HG02970 (cell line): ENCODE measurements around the gene MT1G.
"Not testable (repeated sequence)": the region's sequence is repeated elsewhere in the genome, so short reads cannot be mapped to it uniquely, and the experiment has no call there.

Experiments used
- ATAC-seq: cut with Tn5 transposase; IDR thresholded peaks from one replicate; pipeline ENCODE4 v1.9.1; 2021; ENCODE audit warnings: mild to moderate bottlenecking, moderate library complexity, moderate number of reproducible peaks; ENCODE audit not compliant: unreplicated experiment, low FRiP score

Gene MT1G

GRCh38 chr16:56667581-56668571, at the start of gene MT1G:
Gene MT1G, minus strand, starts transcription at chr16:56668065. Its CDS starts 72 bp downstream, at chr16:56667993.
- ATAC-seq = no peak

- ATAC-seq = not testable (repeated sequence)
Observed at GRCh38 chr16:56717532-56717931, 49.7 kb upstream of the MT1G start.

- ATAC-seq = no peak
Observed at GRCh38 chr16:56716761-56717160, 48.9 kb upstream of the MT1G start.

GRCh38 chr16:56715126-56715525, 47.3 kb upstream of the MT1G start:
- no peak for ATAC-seq

GRCh38 chr16:56713794-56714193, 45.9 kb upstream of the MT1G start:
- ATAC-seq = no peak

- no peak for ATAC-seq
Observed at GRCh38 chr16:56711862-56712261, 44.0 kb upstream of the MT1G start.

- no peak for ATAC-seq
Observed at GRCh38 chr16:56710181-56710737, 42.4 kb upstream of the MT1G start.

GRCh38 chr16:56709443-56710040, 41.7 kb upstream of the MT1G start:
- ATAC-seq = no peak

GRCh38 chr16:56708525-56709442, 40.9 kb upstream of the MT1G start:
- ATAC-seq = no peak

- no peak for ATAC-seq
Observed at GRCh38 chr16:56702836-56703235, 35.0 kb upstream of the MT1G start.

GRCh38 chr16:56701534-56701933, 33.7 kb upstream of the MT1G start:
- no peak for ATAC-seq

GRCh38 chr16:56700631-56701030, 32.8 kb upstream of the MT1G start:
- ATAC-seq = no peak

GRCh38 chr16:56700195-56700594, 32.3 kb upstream of the MT1G start:
- ATAC-seq = no peak

- no peak for ATAC-seq
Observed at GRCh38 chr16:56697456-56698155, 29.7 kb upstream of the MT1G start.

- no peak for ATAC-seq
Observed at GRCh38 chr16:56695246-56695645, 27.4 kb upstream of the MT1G start.

GRCh38 chr16:56691885-56692284, 24.0 kb upstream of the MT1G start:
- ATAC-seq = no peak

GRCh38 chr16:56690420-56691122, 22.7 kb upstream of the MT1G start:
- ATAC-seq = no peak

- ATAC-seq = no peak
Observed at GRCh38 chr16:56689171-56689570, 21.3 kb upstream of the MT1G start.

- ATAC-seq = no peak
Observed at GRCh38 chr16:56688762-56689161, 20.9 kb upstream of the MT1G start.
